OCI-LY7 (cell line): ENCODE measurements around the gene ANKRD30B. TPM values are rescaled to one million over a fixed set of nuclear protein-coding genes. Genes with fewer than 3 reads are reported as not detected.
"Not testable (repeated sequence)": the region's sequence is repeated elsewhere in the genome, so short reads cannot be mapped to it uniquely, and the experiment has no call there.

Experiments
- BruUV-seq: library from RNA; stranded (reverse); fragments of 400-500 nt; replicated peaks from 2 replicates; lab custom pipeline; 2021; lab: Mats Ljungman, UMichigan
- CTCF ChIA-PET: fragments of 300-600 bp; sonication (Branson Sonifier 250); formaldehyde crosslinking; loops from one replicate; lab custom pipeline; 2022; ENCODE audit warnings: antibody characterized with exemption; ENCODE audit not compliant: unreplicated experiment; lab: Charles Lee
- POLR2A ChIA-PET: fragments of 300-600 bp; sonication (Branson Sonifier 250); formaldehyde crosslinking; loops from one replicate; lab custom pipeline; 2022; ENCODE audit warnings: antibody characterized with exemption; lab: Charles Lee
- DNase-seq: peaks from one replicate; pipeline ENCODE4 v3.0.0-alpha.2; 2015; ENCODE audit warnings: low spot score
- H2AFZ ChIP-seq: fragments of 200-600 bp; sonication (generic), shearing (Covaris generic); 2 replicates; pipeline ENCODE4 v1.6.1; 2014; ENCODE audit warnings: mild to moderate bottlenecking, antibody characterized with exemption, low read length, moderate library complexity
- H3K27ac ChIP-seq: fragments of 200-600 bp; sonication (generic); 2 replicates; pipeline ENCODE4 v1.5.1; 2014; ENCODE audit warnings: mixed run types, low read depth, mild to moderate bottlenecking, moderate library complexity, low read length, inconsistent platforms; ENCODE audit not compliant: poor library complexity, severe bottlenecking
- H3K36me3 ChIP-seq: fragments of 200-600 bp; sonication (generic); 2 replicates; pipeline ENCODE4 v1.6.1; 2014; ENCODE audit warnings: mild to moderate bottlenecking, antibody characterized with exemption, low read length, moderate library complexity, mixed read lengths; ENCODE audit not compliant: insufficient read depth
- H3K4me1 ChIP-seq: fragments of 200-600 bp; sonication (generic); 2 replicates; pipeline ENCODE4 v1.5.1; 2014; ENCODE audit warnings: mild to moderate bottlenecking, low read length; ENCODE audit not compliant: insufficient read depth, poor library complexity, severe bottlenecking
- H3K4me2 ChIP-seq: fragments of 200-600 bp; sonication (generic); 2 replicates; pipeline ENCODE4 v1.6.1; 2014; ENCODE audit warnings: mild to moderate bottlenecking, low read length
- H3K4me3 ChIP-seq: fragments of 200-600 bp; sonication (generic); 2 replicates; pipeline ENCODE4 v1.5.1; 2014; ENCODE audit warnings: mild to moderate bottlenecking, low read depth, low read length; ENCODE audit not compliant: poor library complexity, severe bottlenecking
- H3K79me2 ChIP-seq: fragments of 200-600 bp; sonication (generic); 2 replicates; pipeline ENCODE4 v1.6.1; 2016; ENCODE audit warnings: low read depth, mild to moderate bottlenecking, low read length, moderate library complexity, mixed read lengths; ENCODE audit not compliant: insufficient read depth
- H3K9me2 ChIP-seq: fragments of 200-600 bp; sonication (generic); 2 replicates; pipeline ENCODE4 v1.6.1; 2016; ENCODE audit warnings: mild to moderate bottlenecking, low read length, mixed read lengths; ENCODE audit not compliant: insufficient read depth
- H3K9me3 ChIP-seq: fragments of 200-600 bp; sonication (generic); 2 replicates; pipeline ENCODE4 v1.6.1; 2014; ENCODE audit warnings: mild to moderate bottlenecking, mixed run types, low read length, mixed read lengths
- H4K20me1 ChIP-seq: fragments of 200-600 bp; sonication (generic); 2 replicates; pipeline ENCODE4 v1.6.1; 2014; ENCODE audit warnings: mild to moderate bottlenecking, antibody characterized with exemption, low read length, moderate library complexity, mixed read lengths; ENCODE audit not compliant: insufficient read depth
- intact Hi-C: fragments of 100-400 bp; cut with micrococcal nuclease; formaldehyde crosslinking; loops from one replicate; pipeline ENCODE4 v1.10.0; 2022; ENCODE audit not compliant: unreplicated experiment
- total RNA-seq, 2 experiments: library from RNA; depleted of rRNA in 1 of 2; stranded (reverse); fragments of >200 nt in 1 of 2; shearing (Covaris generic) in 1 of 2; gene quantifications; 2 replicates each; pipeline ENCODE4 v1.2.3, GENCODE V29; 2014 to 2022

ANKRD30B gene
- total RNA-seq, 2 experiments from 2014 or later: not detected

- H3K4me3 ChIP-seq, H3K9me3 ChIP-seq, POLR2A ChIA-PET, intact Hi-C loops, H4K20me1 ChIP-seq, H3K27ac ChIP-seq, H2AFZ ChIP-seq, H3K79me2 ChIP-seq, H3K4me1 ChIP-seq, DNase-seq, H3K4me2 ChIP-seq, CTCF ChIA-PET, BruUV-seq, H3K9me2 ChIP-seq, H3K36me3 ChIP-seq: not testable (repeated sequence)
Measured at GRCh38 chr18:14797969-14798764, 50.2 kb downstream of the ANKRD30B start.

DNA sequence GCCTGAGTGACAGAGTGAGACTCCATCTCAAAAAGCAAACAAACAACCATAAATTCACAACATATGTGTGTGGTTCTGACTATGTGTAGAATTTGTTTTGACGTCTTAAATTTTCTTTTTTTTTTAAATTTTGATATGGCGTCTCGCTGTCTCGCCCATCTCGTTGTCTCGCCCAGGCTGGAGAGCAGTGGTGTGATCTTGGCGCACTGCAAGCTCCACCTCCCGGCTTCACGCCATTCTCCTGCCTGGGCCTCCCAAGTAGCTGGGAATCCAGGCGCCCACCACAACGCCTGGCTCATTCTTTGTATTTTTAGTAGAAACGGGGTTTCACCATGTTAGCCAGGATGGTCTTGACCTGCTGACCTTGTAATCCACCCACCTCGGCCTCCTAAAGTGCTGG lies 63.1 kb downstream of the ANKRD30B start:
- H3K9me3 ChIP-seq, H2AFZ ChIP-seq, H3K4me2 ChIP-seq, H4K20me1 ChIP-seq, BruUV-seq, H3K36me3 ChIP-seq, H3K79me2 ChIP-seq, H3K27ac ChIP-seq, H3K4me1 ChIP-seq, CTCF ChIA-PET, H3K9me2 ChIP-seq, DNase-seq, intact Hi-C loops, POLR2A ChIA-PET, H3K4me3 ChIP-seq: not testable (repeated sequence)

DNA sequence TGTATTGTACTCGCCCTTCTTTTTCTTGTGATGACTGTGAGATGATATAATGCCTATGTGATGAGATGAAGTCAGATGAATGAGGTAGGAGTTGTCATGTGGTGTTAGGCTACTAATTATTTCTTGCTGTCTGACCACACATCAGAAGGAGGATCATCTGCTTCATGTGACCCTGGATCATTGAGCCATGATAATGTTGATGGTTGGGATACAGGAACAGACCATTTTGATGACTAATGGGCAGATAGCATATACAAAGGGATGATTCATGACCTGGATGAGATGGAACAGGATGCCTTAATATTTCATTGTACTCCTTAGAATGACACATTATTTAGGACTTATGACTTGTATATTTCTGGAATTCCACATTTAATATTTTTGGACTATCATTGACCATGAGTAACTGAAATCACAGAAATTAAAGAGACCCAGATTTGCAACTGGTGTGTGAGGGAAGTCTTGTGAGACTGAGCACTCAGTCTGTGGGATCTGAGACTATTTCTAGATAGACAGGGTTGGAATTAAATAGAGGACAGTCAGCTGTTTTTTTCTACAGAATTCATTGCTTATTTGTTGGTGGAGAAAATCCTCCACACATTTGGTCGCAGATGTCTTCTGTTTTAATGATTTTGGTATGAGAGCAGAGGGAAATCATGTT lies 79.1 kb downstream of the ANKRD30B start:
- CTCF ChIA-PET, H3K36me3 ChIP-seq, H3K4me3 ChIP-seq, H2AFZ ChIP-seq, DNase-seq, H3K79me2 ChIP-seq, H3K9me3 ChIP-seq, BruUV-seq, H3K4me2 ChIP-seq, H3K27ac ChIP-seq, H3K4me1 ChIP-seq, H3K9me2 ChIP-seq, H4K20me1 ChIP-seq, intact Hi-C loops, POLR2A ChIA-PET: not testable (repeated sequence)

- POLR2A ChIA-PET, DNase-seq, CTCF ChIA-PET: not testable (repeated sequence)
Measured at GRCh38 chr18:14841607-14842006, 93.6 kb downstream of the ANKRD30B start.

GRCh38 chr18:14851533-14851932 lies 103.6 kb downstream of the ANKRD30B start:
- BruUV-seq, H3K4me3 ChIP-seq, POLR2A ChIA-PET, CTCF ChIA-PET, H3K4me2 ChIP-seq, DNase-seq, H2AFZ ChIP-seq, H3K9me3 ChIP-seq, H3K4me1 ChIP-seq, H3K36me3 ChIP-seq, intact Hi-C loops, H3K79me2 ChIP-seq, H4K20me1 ChIP-seq, H3K27ac ChIP-seq, H3K9me2 ChIP-seq: not testable (repeated sequence)

More at GRCh38 chr18:14841607-14842006, 93.6 kb downstream of the ANKRD30B start:
- H3K9me3 ChIP-seq, BruUV-seq, H3K36me3 ChIP-seq, H3K4me3 ChIP-seq, intact Hi-C loops, H3K9me2 ChIP-seq, H3K4me2 ChIP-seq, H3K27ac ChIP-seq, H4K20me1 ChIP-seq, H3K79me2 ChIP-seq, H2AFZ ChIP-seq, H3K4me1 ChIP-seq: not testable (repeated sequence)

- H4K20me1 ChIP-seq, H3K4me3 ChIP-seq, H3K9me2 ChIP-seq, H3K4me2 ChIP-seq, H3K9me3 ChIP-seq, H3K36me3 ChIP-seq, BruUV-seq, H3K79me2 ChIP-seq, H3K27ac ChIP-seq, DNase-seq, intact Hi-C loops, H3K4me1 ChIP-seq, POLR2A ChIA-PET, H2AFZ ChIP-seq, CTCF ChIA-PET: not testable (repeated sequence)
Measured at GRCh38 chr18:14855634-14856033, 107.7 kb downstream of the ANKRD30B start.
